HepG2 (cell line): ENCODE data around the gene RAPGEFL1. TPM values are rescaled to one million over a fixed set of nuclear protein-coding genes. Genes with fewer than 3 reads are reported as not detected.

Experiments
- CERS6 ChIP-seq: sonication (generic); formaldehyde crosslinking; IDR thresholded peaks from 2 replicates; pipeline ENCODE4 v1.5.0; 2020; ENCODE audit warnings: missing genetic modification reagents
- FOXA3 ChIP-seq: IDR thresholded peaks from 2 replicates; pipeline ENCODE4 v1.6.1; 2016; ENCODE audit warnings: missing genetic modification reagents, missing compliant biosample characterization
- HDAC1 ChIP-seq: sonication (generic); formaldehyde crosslinking; IDR thresholded peaks from 2 replicates; pipeline ENCODE4 v1.5.1; 2020; ENCODE audit warnings: mild to moderate bottlenecking, missing genetic modification reagents
- IKZF1 ChIP-seq: fragments of 450-650 bp; IDR thresholded peaks from 2 replicates; pipeline ENCODE4 v1.7.1; 2016
- MED8 ChIP-seq: sonication (generic); formaldehyde crosslinking; IDR thresholded peaks from 2 replicates; pipeline ENCODE4 v1.8.1; 2023; ENCODE audit warnings: mild to moderate bottlenecking, missing genetic modification reagents; ENCODE audit not compliant: insufficient replicate concordance
- NFE2L1 ChIP-seq: sonication (generic); formaldehyde crosslinking; IDR thresholded peaks from 2 replicates; pipeline ENCODE4 v1.4.0; 2020; ENCODE audit warnings: missing genetic modification reagents, mild to moderate bottlenecking, borderline replicate concordance
- NFIC ChIP-seq: IDR thresholded peaks from 2 replicates; pipeline ENCODE4 v1.6.1; 2012; ENCODE audit warnings: mild to moderate bottlenecking, low read length, inconsistent platforms
- PTBP1 ChIP-seq: fragments of 200-400 bp; formaldehyde crosslinking; IDR thresholded peaks from 2 replicates; pipeline ENCODE4 v1.6.1; 2018; ENCODE audit warnings: low read length, low read depth; ENCODE audit not compliant: poor library complexity, severe bottlenecking
- RFX5 ChIP-seq: IDR thresholded peaks from 2 replicates; pipeline ENCODE4 v1.6.1; 2011; ENCODE audit warnings: low read depth, low read length, improper control_type of control experiment
- RNF219 ChIP-seq: sonication (generic); formaldehyde crosslinking; IDR thresholded peaks from 2 replicates; pipeline ENCODE4 v1.5.0; 2020; ENCODE audit warnings: mild to moderate bottlenecking, missing genetic modification reagents
- SNAPC4 ChIP-seq: sonication (generic); formaldehyde crosslinking; IDR thresholded peaks from 2 replicates; pipeline ENCODE4 v1.4.0; 2020; ENCODE audit warnings: mild to moderate bottlenecking, missing genetic modification reagents
- TSC22D2 ChIP-seq: sonication (generic); formaldehyde crosslinking; IDR thresholded peaks from 2 replicates; pipeline ENCODE4 v1.5.1; 2020; ENCODE audit warnings: missing genetic modification reagents, mild to moderate bottlenecking, borderline replicate concordance
- ZBTB8A ChIP-seq: sonication (generic); formaldehyde crosslinking; IDR thresholded peaks from 2 replicates; pipeline ENCODE4 v1.4.0; 2020; ENCODE audit warnings: mild to moderate bottlenecking, low read depth, missing genetic modification reagents, borderline replicate concordance
- ZFX ChIP-seq: sonication (generic); formaldehyde crosslinking; IDR thresholded peaks from 2 replicates; pipeline ENCODE4 v1.4.0; 2020; ENCODE audit warnings: mild to moderate bottlenecking, low read depth, missing genetic modification reagents, moderate library complexity
- ZIK1 ChIP-seq: sonication (generic); formaldehyde crosslinking; IDR thresholded peaks from 2 replicates; pipeline ENCODE4 v1.5.0; 2020; ENCODE audit warnings: mild to moderate bottlenecking, low read depth, missing genetic modification reagents, borderline replicate concordance
- ZMAT5 ChIP-seq: sonication (generic); formaldehyde crosslinking; IDR thresholded peaks from 2 replicates; pipeline ENCODE4 v1.5.0; 2020; ENCODE audit warnings: mild to moderate bottlenecking, low read depth, missing genetic modification reagents, borderline replicate concordance
- ZNF17 ChIP-seq: sonication (generic); formaldehyde crosslinking; IDR thresholded peaks from 2 replicates; pipeline ENCODE4 v1.5.0; 2020; ENCODE audit warnings: mild to moderate bottlenecking, missing genetic modification reagents
- ZNF264 ChIP-seq: sonication (generic); formaldehyde crosslinking; IDR thresholded peaks from 2 replicates; pipeline ENCODE4 v1.4.0; 2020; ENCODE audit warnings: missing genetic modification reagents
- ZNF552 ChIP-seq: sonication (generic); formaldehyde crosslinking; IDR thresholded peaks from 2 replicates; pipeline ENCODE4 v1.9.0; 2022; ENCODE audit warnings: missing genetic modification reagents, mild to moderate bottlenecking, borderline replicate concordance
- ZNF567 ChIP-seq: sonication (generic); formaldehyde crosslinking; IDR thresholded peaks from 2 replicates; pipeline ENCODE4 v1.8.1; 2023; ENCODE audit warnings: mild to moderate bottlenecking, missing genetic modification reagents, borderline replicate concordance
- ZNF614 ChIP-seq: IDR thresholded peaks from 2 replicates; pipeline ENCODE4 v1.6.1; 2018; ENCODE audit warnings: missing biosample characterization, missing genetic modification reagents, inconsistent platforms, borderline replicate concordance
- ZNF761 ChIP-seq: sonication (generic); formaldehyde crosslinking; conservative IDR thresholded peaks from 2 replicates; pipeline ENCODE4 v1.4.0; 2020; ENCODE audit warnings: mild to moderate bottlenecking, missing genetic modification reagents
- polyA plus RNA-seq, 8 experiments: library from polyadenylated mRNA; depleted of rRNA in 3 of 8; stranded (reverse) in 7 of 8; unstranded in 1 of 8; fragments of >200 nt; fragmentation: Illumina TruSeq in 4 of 8; extraction: Trizol in 4 of 8; gene quantifications; 2 replicates each; pipeline versions ENCODE4 v1.2.1 to v1.2.3, GENCODE V29; 2011 to 2016; ENCODE audit warnings: low read depth in 4 of 8, missing spikeins in 1 of 8, mixed read lengths in 1 of 8; ENCODE audit not compliant: insufficient read depth in 1 of 8
- total RNA-seq, 5 experiments: library from RNA; depleted of rRNA; stranded (reverse); fragments of >200 nt; fragmentation: Illumina TruSeq; extraction: Trizol; gene quantifications; 2 replicates each; pipeline ENCODE4 v1.2.3, GENCODE V29; 2016; ENCODE audit warnings: low read depth in 1 of 5

The RAPGEFL1 gene
- total and polyA plus RNA-seq, 2 of the 13 experiments (the other 11 are each of a cell fraction or from before 2014, with no cell fraction given) = 4.5 to 7.8 TPM

GRCh38 chr17:40173091-40173777 lies 4.0 kb upstream of the RAPGEFL1 start (continued):
- TF ChIP-seq ZBTB8A (CRISPR knock-in tag) (no peak), NFE2L1 (CRISPR knock-in tag) (no peak), IKZF1 (no peak), RNF219 (CRISPR knock-in tag) (peak; percentile 48; the same call in 1 of the 2 replicates), ZNF17 (no peak), MED8 (no peak), PTBP1 (no peak), ZNF614 (CRISPR knock-in tag) (no peak), FOXA3 (peak; percentile 86), ZMAT5 (no peak), ZFX (CRISPR knock-in tag) (peak; percentile 35; the same call in 1 of the 2 replicates), HDAC1 (CRISPR knock-in tag) (peak; percentile 84), ZNF761 (CRISPR knock-in tag) (no peak), ZIK1 (no peak), NFIC (peak; percentile 69; the same call in 1 of the 2 replicates), TSC22D2 (CRISPR knock-in tag) (0 out of 2 replicates have a peak, but pooled peaks have one; percentile 28), ZNF567 (CRISPR knock-in tag) (no peak), CERS6 (CRISPR knock-in tag) (no peak), ZNF552 (no peak), SNAPC4 (CRISPR knock-in tag) (no peak), RFX5 (no peak), ZNF264 (CRISPR knock-in tag) (0 out of 2 replicates have a peak, but pooled peaks have one; percentile 55)
